HepG2 (cell line): ENCODE measurements around the gene ZFAND6. TPM values are rescaled to one million over a fixed set of nuclear protein-coding genes. Genes with fewer than 3 reads are reported as not detected.

Experiments
- ATAC-seq: fragments of 200-7000 bp; cut with Tn5 transposase; 3 replicates; pipeline ENCODE4 v1.9.1; 2020; ENCODE audit warnings: mild to moderate bottlenecking, moderate library complexity
- BruUV-seq: library from RNA; stranded (reverse); fragments of 400-500 nt; replicated peaks from 2 replicates; lab custom pipeline; 2021; lab: Mats Ljungman, UMichigan
- CTCF ChIA-PET: fragments of 300-600 bp; formaldehyde crosslinking; extraction: SDS; loops from one replicate; lab custom pipeline; 2021; ENCODE audit warnings: low total read pairs, inconsistent platforms, low intra/inter-chr PET ratio; lab: Yijun Ruan, JAX
- POLR2A ChIA-PET: fragments of 350-600 bp; sonication (Branson Sonifier 250); formaldehyde crosslinking; loops from one replicate; lab custom pipeline; 2020; ENCODE audit warnings: antibody characterized with exemption, inconsistent platforms; lab: Yijun Ruan, JAX
- DNase-seq: peaks from one replicate; pipeline ENCODE4 v3.0.0-alpha.2; 2015; ENCODE audit warnings: low spot score
- FAIRE-seq: peaks from 3 replicates; lab custom pipeline; 2011; peaks lifted over from hg19 to GRCh38; lab: Jason Lieb, UNC
- H2AFZ ChIP-seq: one replicate; pipeline ENCODE4 v1.6.1; 2011; ENCODE audit warnings: low read length, inconsistent platforms
- H3K27ac ChIP-seq: fragments of 300-600 bp; 3 replicates; pipeline ENCODE4 v1.8.0; 2011; ENCODE audit warnings: mixed run types, mild to moderate bottlenecking, mixed read lengths, low read length, inconsistent platforms; ENCODE audit not compliant: insufficient read depth; ENCODE audit errors: extremely low read length
- H3K27me3 ChIP-seq, 2 experiments: fragments of 200-600 bp in 1 of 2; 2 replicates in 1 of 2; 3 replicates in 1 of 2; pipeline versions ENCODE4 v1.6.0 to v1.8.0; 2011; ENCODE audit warnings: low read length in 2 of 2, mild to moderate bottlenecking in 2 of 2, moderate library complexity in 2 of 2, inconsistent platforms in 1 of 2; ENCODE audit not compliant: insufficient read depth in 2 of 2, control insufficient read depth in 1 of 2
- H3K36me3 ChIP-seq, 2 experiments: fragments of 200-600 bp in 1 of 2; replicated peaks in 1 of 2; 2 replicates in 1 of 2; 3 replicates in 1 of 2; pipeline versions ENCODE4 v1.5.1 to v1.8.0; 2011; ENCODE audit warnings: low read length in 2 of 2, inconsistent platforms in 1 of 2; ENCODE audit not compliant: insufficient read depth in 2 of 2, control insufficient read depth in 1 of 2
- H3K4me1 ChIP-seq: 2 replicates; pipeline ENCODE4 v1.5.1; 2012; ENCODE audit warnings: low read length, inconsistent platforms; ENCODE audit not compliant: insufficient read depth
- H3K4me2 ChIP-seq: 2 replicates; pipeline ENCODE4 v1.6.0; 2011; ENCODE audit warnings: low read depth, low read length, inconsistent platforms
- H3K4me3 ChIP-seq, 3 experiments: fragments of 200-600 bp in 1 of 3; sonication (generic), shearing (Covaris generic) in 1 of 3; replicated peaks in 1 of 3; 2 replicates each; pipeline ENCODE4 v1.5.1; 2011 to 2016; ENCODE audit warnings: low read length in 3 of 3, inconsistent platforms in 2 of 3, low read depth in 2 of 3, mild to moderate bottlenecking in 2 of 3, control low read depth in 1 of 3, mixed read lengths in 1 of 3; ENCODE audit not compliant: insufficient read depth in 1 of 3
- H3K79me2 ChIP-seq: one replicate; pipeline ENCODE4 v1.6.1; 2011; ENCODE audit warnings: low read length, inconsistent platforms; ENCODE audit not compliant: insufficient read depth
- H3K9ac ChIP-seq: 2 replicates; pipeline ENCODE4 v1.6.0; 2011; ENCODE audit warnings: mild to moderate bottlenecking, low read depth, low read length, inconsistent platforms; ENCODE audit not compliant: insufficient read depth
- H3K9me3 ChIP-seq: 2 replicates; pipeline ENCODE4 v1.5.1; 2012; ENCODE audit warnings: mild to moderate bottlenecking, low read length
- H4K20me1 ChIP-seq: 2 replicates; pipeline ENCODE4 v1.6.0; 2011; ENCODE audit warnings: inconsistent platforms, mild to moderate bottlenecking, low read length, moderate library complexity; ENCODE audit not compliant: insufficient read depth
- DR1 ChIP-seq: sonication (generic); formaldehyde crosslinking; IDR thresholded peaks from 2 replicates; pipeline ENCODE4 v1.8.0; 2021; ENCODE audit warnings: mild to moderate bottlenecking, missing genetic modification reagents, inconsistent platforms
- FOSL2 ChIP-seq: sonication (generic); formaldehyde crosslinking; IDR thresholded peaks from 2 replicates; pipeline ENCODE4 v1.4.0; 2020; ENCODE audit warnings: missing genetic modification reagents
- PAWR ChIP-seq: sonication (generic); formaldehyde crosslinking; IDR thresholded peaks from 2 replicates; pipeline ENCODE4 v1.4.0; 2020; ENCODE audit warnings: missing genetic modification reagents, mild to moderate bottlenecking, borderline replicate concordance
- TBX2 ChIP-seq: sonication (generic); formaldehyde crosslinking; IDR thresholded peaks from 2 replicates; pipeline ENCODE4 v1.5.0; 2020; ENCODE audit warnings: missing genetic modification reagents, mild to moderate bottlenecking, borderline replicate concordance
- TEAD2 ChIP-seq: sonication (generic); formaldehyde crosslinking; IDR thresholded peaks from 2 replicates; pipeline ENCODE4 v1.9.0; 2021; ENCODE audit warnings: missing genetic modification reagents
- WIZ ChIP-seq: sonication (generic); formaldehyde crosslinking; IDR thresholded peaks from 2 replicates; pipeline ENCODE4 v1.5.1; 2020; ENCODE audit warnings: mild to moderate bottlenecking, missing genetic modification reagents
- WGBS: methylation state at CpG from one replicate; pipeline ENCODE4 v1.1.6; 2017; ENCODE audit warnings: low lambda C conversion rate; 5-methylcytosine and 5-hydroxymethylcytosine counted together
- in situ Hi-C: cut with HindIII; loops from 2 replicates; pipeline ENCODE4 v1.10.0; 2017; ENCODE audit warnings: low pct_unique_long_range_greater_than_20kb; ENCODE audit not compliant: extremely low pct_ligation_motif_present
- intact Hi-C: fragments of 100-400 bp; cut with micrococcal nuclease; formaldehyde crosslinking; loops from one replicate; pipeline ENCODE4 v1.10.0; 2022; ENCODE audit not compliant: unreplicated experiment
- polyA plus RNA-seq, 8 experiments: library from polyadenylated mRNA; depleted of rRNA in 3 of 8; stranded (reverse) in 7 of 8; unstranded in 1 of 8; fragments of >200 nt; fragmentation: Illumina TruSeq in 4 of 8; extraction: Trizol in 4 of 8; gene quantifications; 2 replicates each; pipeline versions ENCODE4 v1.2.1 to v1.2.3, GENCODE V29; 2011 to 2016; ENCODE audit warnings: low read depth in 4 of 8, missing spikeins in 1 of 8, mixed read lengths in 1 of 8; ENCODE audit not compliant: insufficient read depth in 1 of 8
- total RNA-seq, 5 experiments: library from RNA; depleted of rRNA; stranded (reverse); fragments of >200 nt; fragmentation: Illumina TruSeq; extraction: Trizol; gene quantifications; 2 replicates each; pipeline ENCODE4 v1.2.3, GENCODE V29; 2016; ENCODE audit warnings: low read depth in 1 of 5
- TF ChIP-seq, protein P1 (sequence below): sonication (generic); formaldehyde crosslinking; IDR thresholded peaks from 2 replicates; pipeline ENCODE4 v1.4.0; 2020; ENCODE audit warnings: missing genetic modification reagents
- TF ChIP-seq, protein P2 (sequence below): sonication (generic); formaldehyde crosslinking; IDR thresholded peaks from 2 replicates; pipeline ENCODE4 v1.9.0; 2022; ENCODE audit warnings: missing genetic modification reagents, mild to moderate bottlenecking, borderline replicate concordance
- TF ChIP-seq, protein P3 (sequence below): sonication (generic); formaldehyde crosslinking; IDR thresholded peaks from 2 replicates; pipeline ENCODE4 v1.4.0; 2020; ENCODE audit warnings: missing genetic modification reagents
- TF ChIP-seq, protein P4 (sequence below): sonication (generic); formaldehyde crosslinking; IDR thresholded peaks from 2 replicates; pipeline ENCODE4 v1.4.0; 2020; ENCODE audit warnings: mild to moderate bottlenecking, missing genetic modification reagents
- TF ChIP-seq, protein P5 (sequence below): sonication (generic); formaldehyde crosslinking; IDR thresholded peaks from 2 replicates; pipeline ENCODE4 v1.4.0; 2020; ENCODE audit warnings: missing genetic modification reagents, borderline replicate concordance
- TF ChIP-seq, protein P6 (sequence below): sonication (generic); formaldehyde crosslinking; IDR thresholded peaks from 2 replicates; pipeline ENCODE4 v1.8.0; 2023; ENCODE audit warnings: mild to moderate bottlenecking, missing genetic modification reagents

Gene ZFAND6
- total and polyA plus RNA-seq, 2 of the 13 experiments (the other 11 are each of a cell fraction or from before 2014, with no cell fraction given): 84.2 to 115 TPM

DNA sequence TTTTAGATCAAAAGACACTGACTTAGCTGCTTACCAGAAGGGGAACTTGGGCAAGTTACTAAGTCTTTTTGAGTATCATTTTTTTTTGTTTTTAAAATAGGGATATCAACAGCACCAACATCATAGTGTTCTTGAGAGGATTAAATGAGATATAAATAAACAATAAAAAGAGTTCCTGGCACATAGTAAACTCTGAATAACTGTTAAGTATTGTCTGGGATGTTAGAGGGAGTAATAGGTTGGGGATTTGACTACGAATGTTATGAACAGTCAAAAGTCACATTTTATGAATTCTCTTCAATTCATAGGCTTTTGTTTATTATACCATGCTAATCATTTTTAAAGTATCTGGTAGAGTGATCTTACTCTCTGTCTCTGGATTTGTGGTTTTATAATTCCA is 55.5 kb downstream of the ZFAND6 start:
- 100% methylated on average over 1 of the region's 1 CpG for WGBS
- no peaks in the 10 kb centered on the region for H3K9me3 ChIP-seq
- TF ChIP-seq, protein P1, sequence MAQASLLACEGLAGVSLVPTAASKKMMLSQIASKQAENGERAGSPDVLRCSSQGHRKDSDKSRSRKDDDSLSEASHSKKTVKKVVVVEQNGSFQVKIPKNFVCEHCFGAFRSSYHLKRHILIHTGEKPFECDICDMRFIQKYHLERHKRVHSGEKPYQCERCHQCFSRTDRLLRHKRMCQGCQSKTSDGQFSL: no peak
- TF ChIP-seq, protein P2, sequence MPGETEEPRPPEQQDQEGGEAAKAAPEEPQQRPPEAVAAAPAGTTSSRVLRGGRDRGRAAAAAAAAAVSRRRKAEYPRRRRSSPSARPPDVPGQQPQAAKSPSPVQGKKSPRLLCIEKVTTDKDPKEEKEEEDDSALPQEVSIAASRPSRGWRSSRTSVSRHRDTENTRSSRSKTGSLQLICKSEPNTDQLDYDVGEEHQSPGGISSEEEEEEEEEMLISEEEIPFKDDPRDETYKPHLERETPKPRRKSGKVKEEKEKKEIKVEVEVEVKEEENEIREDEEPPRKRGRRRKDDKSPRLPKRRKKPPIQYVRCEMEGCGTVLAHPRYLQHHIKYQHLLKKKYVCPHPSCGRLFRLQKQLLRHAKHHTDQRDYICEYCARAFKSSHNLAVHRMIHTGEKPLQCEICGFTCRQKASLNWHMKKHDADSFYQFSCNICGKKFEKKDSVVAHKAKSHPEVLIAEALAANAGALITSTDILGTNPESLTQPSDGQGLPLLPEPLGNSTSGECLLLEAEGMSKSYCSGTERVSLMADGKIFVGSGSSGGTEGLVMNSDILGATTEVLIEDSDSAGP: no peak
- no peak for TF ChIP-seq TEAD2 (CRISPR knock-in tag)
- TF ChIP-seq DR1 (CRISPR knock-in tag): no peak
- no peak for TF ChIP-seq FOSL2 (CRISPR knock-in tag)
- TF ChIP-seq WIZ (CRISPR knock-in tag): no peak
- TF ChIP-seq, protein P3, sequence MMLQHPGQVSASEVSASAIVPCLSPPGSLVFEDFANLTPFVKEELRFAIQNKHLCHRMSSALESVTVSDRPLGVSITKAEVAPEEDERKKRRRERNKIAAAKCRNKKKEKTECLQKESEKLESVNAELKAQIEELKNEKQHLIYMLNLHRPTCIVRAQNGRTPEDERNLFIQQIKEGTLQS (CRISPR knock-in tag): no peak
- TF ChIP-seq, protein P4, sequence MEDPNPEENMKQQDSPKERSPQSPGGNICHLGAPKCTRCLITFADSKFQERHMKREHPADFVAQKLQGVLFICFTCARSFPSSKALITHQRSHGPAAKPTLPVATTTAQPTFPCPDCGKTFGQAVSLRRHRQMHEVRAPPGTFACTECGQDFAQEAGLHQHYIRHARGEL: no peak
- TF ChIP-seq TBX2: no peak
- TF ChIP-seq, protein P5, sequence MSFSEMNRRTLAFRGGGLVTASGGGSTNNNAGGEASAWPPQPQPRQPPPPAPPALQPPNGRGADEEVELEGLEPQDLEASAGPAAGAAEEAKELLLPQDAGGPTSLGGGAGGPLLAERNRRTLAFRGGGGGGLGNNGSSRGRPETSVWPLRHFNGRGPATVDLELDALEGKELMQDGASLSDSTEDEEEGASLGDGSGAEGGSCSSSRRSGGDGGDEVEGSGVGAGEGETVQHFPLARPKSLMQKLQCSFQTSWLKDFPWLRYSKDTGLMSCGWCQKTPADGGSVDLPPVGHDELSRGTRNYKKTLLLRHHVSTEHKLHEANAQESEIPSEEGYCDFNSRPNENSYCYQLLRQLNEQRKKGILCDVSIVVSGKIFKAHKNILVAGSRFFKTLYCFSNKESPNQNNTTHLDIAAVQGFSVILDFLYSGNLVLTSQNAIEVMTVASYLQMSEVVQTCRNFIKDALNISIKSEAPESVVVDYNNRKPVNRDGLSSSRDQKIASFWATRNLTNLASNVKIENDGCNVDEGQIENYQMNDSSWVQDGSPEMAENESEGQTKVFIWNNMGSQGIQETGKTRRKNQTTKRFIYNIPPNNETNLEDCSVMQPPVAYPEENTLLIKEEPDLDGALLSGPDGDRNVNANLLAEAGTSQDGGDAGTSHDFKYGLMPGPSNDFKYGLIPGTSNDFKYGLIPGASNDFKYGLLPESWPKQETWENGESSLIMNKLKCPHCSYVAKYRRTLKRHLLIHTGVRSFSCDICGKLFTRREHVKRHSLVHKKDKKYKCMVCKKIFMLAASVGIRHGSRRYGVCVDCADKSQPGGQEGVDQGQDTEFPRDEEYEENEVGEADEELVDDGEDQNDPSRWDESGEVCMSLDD (CRISPR knock-in tag): no peak
- TF ChIP-seq, protein P6, sequence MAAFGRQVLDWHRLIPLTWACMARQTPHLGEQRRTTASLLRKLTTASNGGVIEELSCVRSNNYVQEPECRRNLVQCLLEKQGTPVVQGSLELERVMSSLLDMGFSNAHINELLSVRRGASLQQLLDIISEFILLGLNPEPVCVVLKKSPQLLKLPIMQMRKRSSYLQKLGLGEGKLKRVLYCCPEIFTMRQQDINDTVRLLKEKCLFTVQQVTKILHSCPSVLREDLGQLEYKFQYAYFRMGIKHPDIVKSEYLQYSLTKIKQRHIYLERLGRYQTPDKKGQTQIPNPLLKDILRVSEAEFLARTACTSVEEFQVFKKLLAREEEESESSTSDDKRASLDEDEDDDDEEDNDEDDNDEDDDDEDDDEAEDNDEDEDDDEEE (CRISPR knock-in tag): no peak
- TF ChIP-seq PAWR: no peak
- TF ChIP-seq, all 625 proteins: peak for 0
- Histone ChIP-seq H3K79me2 (peaks cover 37% of the 10 kb centered on the region), H3K36me3 (peaks cover 0 to 1% of the 10 kb centered on the region in 2 experiments; a peak in 1 of 5 replicates), H3K27me3 (no peaks in the 10 kb centered on the region), H3K4me2 (no peak overlapping the region), H3K4me3 (no peak overlapping the region), H3K9ac (no peak overlapping the region), H3K4me1 (peaks cover 26% of the 10 kb centered on the region), H3K27ac (no peak overlapping the region), H4K20me1 (peaks cover 13% of the 10 kb centered on the region), H2AFZ (no peak overlapping the region)
- ChIA-PET POLR2A (no interaction called here), CTCF (no interaction called here)
- BruUV-seq: no TSS peak
- DNase-seq: no peak
- ATAC-seq: no peak
- in situ Hi-C loops: no loop called here
- intact Hi-C loops: no loop called here
- no peak for FAIRE-seq
